ENCODE data around the gene XRCC6. TPM values are rescaled to one million over a fixed set of nuclear protein-coding genes. Genes with fewer than 3 reads are reported as not detected.

XRCC6 gene
- total RNA-seq, 1 donor: 251 TPM

GRCh38 chr22:41650229-41650628 is 29.1 kb downstream of the XRCC6 start:
- Histone ChIP-seq H3K9me3 (ENCODE audit: low read depth, low read length) (no peaks in the 10 kb centered on the region), H3K27me3 (ENCODE audit: insufficient read depth, low read length) (no peaks in the 10 kb centered on the region), H3K4me3 (ENCODE audit: insufficient read depth, low read length) (no peak overlapping the region), H3K79me2 (ENCODE audit: insufficient read depth, low read length) (peaks cover 36% of the 10 kb centered on the region), H2AFZ (ENCODE audit: low read length) (no peak overlapping the region), H3K36me3 (ENCODE audit: insufficient read depth, low read length) (peaks cover 86% of the 10 kb centered on the region), H4K20me1 (ENCODE audit: insufficient read depth, low read length) (peaks cover 9% of the 10 kb centered on the region), H3K4me2 (ENCODE audit: insufficient read depth, low read length) (no peak overlapping the region), H3K27ac (ENCODE audit: low read depth, low read length) (no peak overlapping the region), H3K4me1 (ENCODE audit: insufficient read depth, low read length) (peaks cover 5% of the 10 kb centered on the region)
- no peak for DNase-seq (ENCODE audit: insufficient read length, low spot score, missing footprints)
- TF ChIP-seq CTCF (IDR thresholded peaks at IDR 0.05; ENCODE audit: extremely low read depth, low read depth, low read length): no peak

- Histone ChIP-seq H3K27ac (ENCODE audit: low read depth, low read length) (no peak overlapping the region), H3K79me2 (ENCODE audit: insufficient read depth, low read length) (peaks cover 33% of the 10 kb centered on the region), H4K20me1 (ENCODE audit: insufficient read depth, low read length) (peaks cover 9% of the 10 kb centered on the region), H3K4me1 (ENCODE audit: insufficient read depth, low read length) (peaks cover 5% of the 10 kb centered on the region), H3K4me3 (ENCODE audit: insufficient read depth, low read length) (no peak overlapping the region), H3K36me3 (ENCODE audit: insufficient read depth, low read length) (peaks cover 81% of the 10 kb centered on the region), H3K4me2 (ENCODE audit: insufficient read depth, low read length) (no peak overlapping the region), H3K27me3 (ENCODE audit: insufficient read depth, low read length) (no peaks in the 10 kb centered on the region), H2AFZ (ENCODE audit: low read length) (no peak overlapping the region), H3K9me3 (ENCODE audit: low read depth, low read length) (no peaks in the 10 kb centered on the region)
- no peak for DNase-seq (ENCODE audit: insufficient read length, low spot score, missing footprints)
- no peak for TF ChIP-seq CTCF (IDR thresholded peaks at IDR 0.05; ENCODE audit: extremely low read depth, low read depth, low read length)
These were observed 29.7 kb downstream of the XRCC6 start for GRCh38 chr22:41650821-41651220.

DNA sequence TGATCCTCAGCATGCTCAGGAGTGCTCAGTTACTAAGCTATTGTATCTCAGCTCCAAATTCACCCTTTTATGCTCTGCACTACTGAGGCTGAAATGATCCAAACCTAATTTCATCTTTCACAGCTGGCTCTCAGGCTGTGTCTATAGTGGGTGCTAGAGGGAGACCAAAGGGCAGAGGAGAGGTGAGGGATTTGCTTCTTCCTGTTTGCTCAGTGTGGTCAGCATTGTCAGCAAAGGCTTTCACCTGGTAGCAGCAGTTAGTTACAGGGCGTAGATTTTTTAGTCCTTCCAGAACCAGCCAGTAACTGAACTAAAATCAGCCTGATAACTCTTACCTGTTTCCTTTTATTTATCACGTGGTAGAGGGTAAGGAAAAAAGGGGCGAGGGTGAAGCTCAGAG is 33.2 kb downstream of the XRCC6 start:
- Histone ChIP-seq H3K79me2 (ENCODE audit: insufficient read depth, low read length) (peaks cover 25% of the 10 kb centered on the region), H3K4me3 (ENCODE audit: insufficient read depth, low read length) (no peak overlapping the region), H3K9me3 (ENCODE audit: low read depth, low read length) (no peaks in the 10 kb centered on the region), H3K27ac (ENCODE audit: low read depth, low read length) (no peak overlapping the region), H3K4me2 (ENCODE audit: insufficient read depth, low read length) (no peak overlapping the region), H4K20me1 (ENCODE audit: insufficient read depth, low read length) (peaks cover 5% of the 10 kb centered on the region), H2AFZ (ENCODE audit: low read length) (no peak overlapping the region), H3K4me1 (ENCODE audit: insufficient read depth, low read length) (no peaks in the 10 kb centered on the region), H3K27me3 (ENCODE audit: insufficient read depth, low read length) (no peaks in the 10 kb centered on the region), H3K36me3 (ENCODE audit: insufficient read depth, low read length) (peaks cover 87% of the 10 kb centered on the region)
- no peak for DNase-seq (ENCODE audit: insufficient read length, low spot score, missing footprints)
- no peak for TF ChIP-seq CTCF (IDR thresholded peaks at IDR 0.05; ENCODE audit: extremely low read depth, low read depth, low read length)

DNA sequence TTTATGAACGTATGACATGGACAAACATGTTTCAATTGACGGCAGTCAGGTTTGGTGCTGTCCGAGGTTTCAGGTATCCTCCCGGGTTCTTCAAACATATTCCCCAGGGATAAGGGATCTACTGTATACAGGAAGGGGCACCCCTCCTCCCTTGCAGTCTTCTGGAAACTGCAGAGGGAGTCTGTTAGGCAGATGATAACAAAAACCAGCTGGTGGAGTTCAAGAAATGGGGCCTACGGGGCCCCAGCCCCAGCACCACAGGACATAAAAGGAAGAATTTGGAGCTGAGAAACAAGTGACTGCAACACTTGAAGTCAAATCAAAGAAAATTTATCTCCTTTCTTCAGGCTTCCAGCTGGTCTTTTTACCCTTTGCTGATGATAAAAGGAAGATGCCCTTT is 35.5 kb downstream of the XRCC6 start:
- Histone ChIP-seq H3K79me2 (ENCODE audit: insufficient read depth, low read length) (peaks cover 20% of the 10 kb centered on the region), H3K4me2 (ENCODE audit: insufficient read depth, low read length) (no peak overlapping the region)

More for the DNA sequence above, 35.5 kb downstream of the XRCC6 start:
- H3K27ac ChIP-seq (ENCODE audit: low read depth, low read length): no peak overlapping the region
- no peaks in the 10 kb centered on the region for H3K9me3 ChIP-seq (ENCODE audit: low read depth, low read length)
- H3K4me1 ChIP-seq (ENCODE audit: insufficient read depth, low read length): no peaks in the 10 kb centered on the region
- peak; percentile 41 for DNase-seq (ENCODE audit: insufficient read length, low spot score, missing footprints)
- H3K36me3 ChIP-seq (ENCODE audit: insufficient read depth, low read length): peaks cover 89% of the 10 kb centered on the region
- H3K27me3 ChIP-seq (ENCODE audit: insufficient read depth, low read length): no peaks in the 10 kb centered on the region
- no peak for TF ChIP-seq CTCF (IDR thresholded peaks at IDR 0.05; ENCODE audit: extremely low read depth, low read depth, low read length)
- no peak overlapping the region for H2AFZ ChIP-seq (ENCODE audit: low read length)
- peaks cover 5% of the 10 kb centered on the region for H4K20me1 ChIP-seq (ENCODE audit: insufficient read depth, low read length)
- no peak overlapping the region for H3K4me3 ChIP-seq (ENCODE audit: insufficient read depth, low read length)

All from osteoblast (primary cell).